HG03565 (cell line): Measurements from ENCODE around the gene TRIML2.

Source experiments
- ATAC-seq: cut with Tn5 transposase; IDR thresholded peaks from one replicate; pipeline ENCODE4 v1.9.1; 2021; ENCODE audit warnings: mild to moderate bottlenecking, moderate library complexity; ENCODE audit not compliant: unreplicated experiment

Gene TRIML2

GRCh38 chr4:188109157-188109755 lies at the start of gene TRIML2:
TRIML2 (minus strand) TSS chr4:188109603; CDS start chr4:188105368, 4,235 bp downstream.
- no peak for ATAC-seq

- no peak for ATAC-seq
Observed at GRCh38 chr4:188158336-188158735, 48.9 kb upstream of the TRIML2 start.

- no peak for ATAC-seq
Observed at GRCh38 chr4:188154668-188155405, 45.4 kb upstream of the TRIML2 start.

GRCh38 chr4:188147776-188148175 lies 38.4 kb upstream of the TRIML2 start:
- ATAC-seq: no peak

GRCh38 chr4:188147176-188147575 lies 37.8 kb upstream of the TRIML2 start:
- ATAC-seq: no peak

- ATAC-seq: no peak
Observed at GRCh38 chr4:188146618-188147017, 37.2 kb upstream of the TRIML2 start.

- no peak for ATAC-seq
Observed at GRCh38 chr4:188145601-188146000, 36.2 kb upstream of the TRIML2 start.

- ATAC-seq: no peak
Observed at GRCh38 chr4:188143731-188144130, 34.3 kb upstream of the TRIML2 start.

GRCh38 chr4:188139671-188140070 lies 30.3 kb upstream of the TRIML2 start:
- no peak for ATAC-seq

- ATAC-seq: no peak
Observed at GRCh38 chr4:188139141-188139540, 29.7 kb upstream of the TRIML2 start, which contains the start of gene TRIML1. TRIML1 (plus strand) TSS chr4:188139441; CDS start chr4:188139559, 118 bp downstream.

- no peak for ATAC-seq
Observed at GRCh38 chr4:188138227-188138626, 28.8 kb upstream of the TRIML2 start.

- ATAC-seq: no peak
Observed at GRCh38 chr4:188132232-188132631, 22.8 kb upstream of the TRIML2 start.

- no peak for ATAC-seq
Observed at GRCh38 chr4:188130355-188130754, 21.0 kb upstream of the TRIML2 start.

- ATAC-seq: no peak
Observed at GRCh38 chr4:188127214-188127874, 17.9 kb upstream of the TRIML2 start.

GRCh38 chr4:188121530-188121929 lies 12.1 kb upstream of the TRIML2 start:
- no peak for ATAC-seq

- no peak for ATAC-seq
Observed at GRCh38 chr4:188117631-188118324, 8.4 kb upstream of the TRIML2 start.

- ATAC-seq: no peak
Observed at GRCh38 chr4:188113156-188113555, 3.8 kb upstream of the TRIML2 start.

- ATAC-seq: no peak
Observed at GRCh38 chr4:188111955-188112354, 2.6 kb upstream of the TRIML2 start.

GRCh38 chr4:188110741-188111471 lies 1.5 kb upstream of the TRIML2 start:
- no peak for ATAC-seq

GRCh38 chr4:188110036-188110435 lies 633 bp upstream of the TRIML2 start:
- no peak for ATAC-seq
